HG03045 (cell line): ENCODE data around the gene SNCAIP.
A peak's percentile ranks its signal among the peaks of the same experiment; 100 is the strongest.

ENCODE experiments used
- ATAC-seq: cut with Tn5 transposase; IDR thresholded peaks from one replicate; pipeline ENCODE4 v1.9.1; 2021; ENCODE audit warnings: mild to moderate bottlenecking, moderate library complexity; ENCODE audit not compliant: unreplicated experiment

The SNCAIP gene

DNA sequence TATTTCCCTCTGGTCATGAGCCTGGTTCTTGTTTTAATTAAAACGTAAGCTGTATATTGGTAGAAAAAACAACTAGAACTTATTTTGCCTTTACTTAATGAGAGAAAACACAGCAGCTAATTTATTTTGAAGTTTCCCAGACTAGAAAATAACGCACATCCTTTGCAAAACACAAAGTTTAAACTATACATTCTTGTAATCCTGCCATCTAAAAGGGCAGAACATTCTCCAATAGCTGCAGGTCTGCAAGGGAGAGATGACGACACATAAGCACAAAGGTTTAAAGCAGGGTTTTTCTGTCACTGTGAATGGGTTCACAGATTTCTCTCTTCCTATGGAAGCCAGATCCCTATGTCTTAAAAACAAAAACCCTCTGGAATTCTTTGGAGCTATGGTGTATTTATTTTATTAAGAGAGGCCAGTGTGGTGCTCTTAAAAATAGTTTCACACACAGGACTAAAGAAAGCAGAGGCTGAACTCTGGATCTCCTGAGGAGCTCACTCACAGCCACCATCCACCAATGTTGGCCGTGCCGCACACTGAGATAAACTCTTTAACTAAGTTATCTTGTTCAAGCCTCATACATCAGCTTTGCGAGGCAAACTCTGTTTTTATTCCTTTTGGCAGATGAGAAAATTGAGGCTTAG, 82.4 kb downstream of the SNCAIP start:
- ATAC-seq: no peak

DNA sequence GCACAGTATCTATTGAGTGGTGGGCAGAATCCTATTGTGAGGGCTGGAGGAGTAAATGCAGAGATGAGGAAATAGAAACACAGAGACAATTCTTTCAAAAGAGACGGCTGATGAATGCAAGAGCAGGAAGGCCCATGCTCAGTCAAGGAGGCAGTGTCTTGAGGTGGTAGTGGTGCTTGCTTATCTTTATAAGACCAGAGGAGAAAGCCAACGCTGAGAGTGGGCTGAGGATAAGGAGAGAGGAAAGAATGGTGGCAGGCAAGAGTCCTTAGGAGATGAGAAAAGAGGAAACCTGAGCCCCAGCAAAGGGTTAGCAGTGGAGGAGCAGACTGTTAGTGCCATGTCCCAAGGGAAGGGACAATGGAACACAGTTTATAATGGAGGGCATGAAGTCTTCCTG, 86.0 kb downstream of the SNCAIP start:
- ATAC-seq: no peak

DNA sequence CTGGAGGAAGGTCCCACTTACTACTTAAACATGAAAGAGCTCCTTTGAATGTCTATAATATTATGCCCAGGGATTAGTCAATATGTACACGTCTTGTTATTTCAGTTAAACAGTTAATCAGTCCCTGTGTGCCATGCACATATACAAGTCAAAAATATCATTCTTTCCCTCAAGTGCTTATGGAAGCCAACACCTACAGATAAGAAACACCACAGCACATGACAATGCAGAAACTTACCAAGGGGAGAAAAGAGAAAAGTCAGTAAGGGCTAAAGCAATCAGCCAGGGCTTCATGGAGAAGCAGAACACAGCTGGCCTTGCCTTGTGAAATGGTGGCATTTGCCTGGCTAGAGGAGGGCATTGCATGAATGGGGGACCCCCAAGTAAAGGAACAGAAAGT, 88.3 kb downstream of the SNCAIP start:
- no peak for ATAC-seq

DNA sequence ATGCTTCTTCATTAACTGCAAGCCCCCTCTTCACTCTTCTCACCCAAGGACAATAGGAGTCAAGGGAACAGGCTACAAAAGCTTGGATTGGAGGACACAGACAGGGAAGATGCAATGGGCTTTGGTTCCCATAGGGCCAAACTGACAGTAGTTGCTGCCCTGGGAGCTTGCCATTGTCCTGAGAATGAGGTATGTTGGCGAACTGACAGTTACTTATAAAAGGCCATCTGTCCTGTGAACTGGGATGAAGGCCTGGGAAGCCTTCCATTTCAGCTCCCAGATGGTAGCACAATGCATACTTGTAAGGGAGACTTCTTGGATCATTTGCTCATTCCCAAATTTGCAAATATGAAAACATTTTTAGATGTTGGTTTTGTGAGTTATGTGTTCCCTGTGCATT, 88.9 kb downstream of the SNCAIP start:
- ATAC-seq: no peak

DNA sequence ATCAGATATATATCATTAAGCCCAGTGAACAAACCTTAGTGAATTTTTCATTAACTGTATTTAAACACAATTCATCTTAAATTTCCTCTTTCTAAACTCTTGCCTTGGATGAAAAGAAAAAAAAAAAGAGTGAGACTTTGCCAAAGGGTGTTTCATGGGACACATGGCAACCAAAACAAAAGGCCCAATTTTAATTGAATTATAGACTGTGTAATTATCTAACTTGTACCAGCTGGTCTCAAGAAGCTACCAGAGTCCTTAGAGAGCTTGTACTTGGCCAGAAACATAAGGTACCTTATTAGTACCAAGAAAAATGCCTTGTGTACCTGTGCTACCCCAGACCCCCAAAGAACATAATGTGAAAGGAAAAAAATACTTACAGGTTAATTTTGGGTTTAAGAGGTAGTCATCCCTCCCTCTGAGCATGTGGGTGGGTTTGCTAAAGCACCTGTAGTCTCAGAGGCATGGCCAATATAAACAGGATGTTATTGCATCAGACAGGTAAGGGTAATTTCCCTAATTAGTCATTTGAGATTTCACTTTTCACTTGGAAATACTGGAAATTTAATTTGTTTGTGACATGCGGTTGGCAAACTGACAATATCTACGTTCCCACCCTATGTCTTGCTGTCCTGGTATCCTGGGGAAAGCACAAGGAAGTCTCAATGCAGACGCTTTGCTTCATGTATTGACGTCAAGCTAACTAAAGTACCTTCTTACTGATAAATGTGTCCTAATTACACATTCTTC, 90.1 kb downstream of the SNCAIP start:
- ATAC-seq: no peak

DNA sequence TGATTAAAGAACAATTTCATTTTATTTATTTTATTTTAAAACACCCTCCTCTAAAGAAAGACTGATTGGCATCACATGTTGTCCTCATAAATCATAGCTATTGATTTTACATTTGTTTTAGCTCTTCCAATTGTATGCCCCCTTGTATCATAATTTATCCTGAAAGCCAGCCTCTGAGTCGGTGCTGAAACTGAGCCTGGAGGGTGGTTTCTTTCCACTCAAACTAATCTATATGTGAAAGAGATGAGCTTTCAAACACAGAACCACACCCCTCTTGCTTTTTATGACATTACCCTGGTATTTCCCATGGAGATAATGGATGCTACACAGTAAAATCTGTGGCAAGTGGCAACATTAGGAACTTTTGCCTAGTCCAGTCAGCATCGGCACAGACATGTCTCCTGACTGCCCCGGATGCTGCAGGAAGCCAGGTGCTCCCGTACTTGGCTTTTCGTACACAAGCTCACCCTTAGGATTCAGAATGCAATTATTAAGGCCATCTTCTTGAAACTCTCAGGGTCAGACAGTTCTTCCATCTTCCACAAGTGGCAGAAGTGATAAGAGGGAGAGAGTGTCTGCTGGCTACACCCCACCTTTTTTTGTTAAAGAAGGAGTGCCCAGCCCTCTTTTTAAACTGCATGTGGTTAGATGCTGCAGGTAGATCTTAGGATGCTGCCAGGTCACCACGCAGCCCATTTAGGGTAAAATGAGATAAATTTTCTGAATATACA, 91.1 kb downstream of the SNCAIP start:
- no peak for ATAC-seq

DNA sequence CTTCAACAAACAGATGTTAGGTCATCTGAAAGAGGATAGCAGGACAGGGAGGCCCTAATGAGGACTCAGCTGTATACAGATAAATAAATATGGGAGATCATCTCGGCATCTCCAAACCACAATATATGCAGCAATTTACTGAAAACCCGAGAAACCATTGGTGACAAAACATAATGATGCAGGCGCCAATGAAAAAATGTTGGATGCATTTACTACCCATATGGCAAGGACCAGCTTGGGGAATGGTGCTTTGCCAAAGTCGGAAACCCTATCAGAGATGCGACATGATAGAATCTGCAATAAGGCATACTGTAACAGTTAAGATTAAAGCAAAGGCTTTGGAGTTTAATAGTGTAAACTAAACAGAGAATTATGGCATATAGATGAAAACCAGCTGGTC, 92.0 kb downstream of the SNCAIP start:
- ATAC-seq: no peak

DNA sequence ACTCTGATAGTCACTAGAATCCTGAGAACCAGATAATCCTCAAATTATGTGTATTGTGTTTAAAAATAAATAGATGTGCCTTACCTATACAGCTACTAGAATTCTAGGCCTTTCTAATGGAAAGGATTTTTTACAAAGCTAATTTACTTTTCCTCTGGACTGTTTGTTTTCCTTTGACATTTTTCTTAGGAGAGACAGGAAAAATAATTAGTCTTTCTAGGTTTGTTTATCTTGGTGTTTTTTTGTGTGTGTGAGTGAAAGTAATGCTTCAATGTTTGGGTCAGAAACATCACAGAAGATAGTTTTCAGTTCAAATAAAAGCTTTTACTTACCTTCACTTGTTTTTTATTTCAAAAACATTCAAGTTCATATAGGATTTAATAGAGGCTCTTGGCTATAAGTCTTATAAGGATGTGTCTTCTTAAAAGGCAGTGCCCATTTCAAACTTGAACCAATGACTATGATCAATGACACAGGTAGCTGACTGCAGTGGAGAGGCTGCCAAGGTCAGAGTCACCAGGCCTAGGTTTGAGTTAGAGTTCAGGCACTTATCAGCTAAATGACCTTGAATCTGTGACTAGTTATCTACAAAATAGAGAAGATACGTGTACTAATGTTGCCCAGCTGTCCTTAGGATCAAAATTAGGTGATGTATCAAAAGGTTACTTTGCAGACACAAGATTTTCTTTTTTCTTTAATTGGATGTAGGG, 92.8 kb downstream of the SNCAIP start:
- no peak for ATAC-seq

DNA sequence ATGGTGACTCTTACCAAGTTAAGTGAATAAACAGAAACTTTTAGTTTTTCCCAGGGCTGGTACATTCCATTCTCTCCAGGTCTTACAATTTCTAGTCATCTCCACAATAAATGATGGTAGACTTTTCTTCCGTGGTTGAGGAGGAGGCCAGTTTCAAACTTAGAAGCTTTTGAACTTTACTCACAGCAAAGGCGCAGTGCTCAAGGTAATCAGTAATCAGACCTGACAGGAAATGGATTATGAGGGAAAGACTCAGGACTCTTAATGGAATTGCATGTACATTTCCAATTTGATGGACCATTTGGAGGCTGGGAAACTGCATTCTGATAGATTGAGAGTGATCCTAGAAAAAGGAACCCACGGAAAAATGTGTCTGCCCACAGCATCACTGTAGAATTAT, 93.7 kb downstream of the SNCAIP start:
- ATAC-seq: no peak

DNA sequence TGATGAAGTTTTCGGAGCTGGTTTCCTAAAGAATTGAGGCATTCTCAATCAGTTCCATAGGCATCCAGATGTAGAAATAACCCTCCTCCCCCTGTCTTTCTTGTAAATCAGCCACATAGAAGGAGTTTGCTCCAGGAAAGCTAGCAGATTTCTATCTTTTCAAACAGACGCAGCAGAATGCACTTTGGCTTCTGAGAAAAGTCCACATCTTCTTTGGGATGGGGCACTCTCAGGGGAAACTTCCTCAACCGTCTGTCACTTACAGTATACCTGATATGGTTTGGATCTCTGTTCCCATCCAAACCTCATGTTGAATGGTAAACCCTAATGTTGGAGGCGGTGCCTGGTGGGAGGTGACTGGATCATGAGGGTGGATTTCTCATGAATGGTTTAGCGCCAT, 94.1 kb downstream of the SNCAIP start:
- ATAC-seq: no peak

DNA sequence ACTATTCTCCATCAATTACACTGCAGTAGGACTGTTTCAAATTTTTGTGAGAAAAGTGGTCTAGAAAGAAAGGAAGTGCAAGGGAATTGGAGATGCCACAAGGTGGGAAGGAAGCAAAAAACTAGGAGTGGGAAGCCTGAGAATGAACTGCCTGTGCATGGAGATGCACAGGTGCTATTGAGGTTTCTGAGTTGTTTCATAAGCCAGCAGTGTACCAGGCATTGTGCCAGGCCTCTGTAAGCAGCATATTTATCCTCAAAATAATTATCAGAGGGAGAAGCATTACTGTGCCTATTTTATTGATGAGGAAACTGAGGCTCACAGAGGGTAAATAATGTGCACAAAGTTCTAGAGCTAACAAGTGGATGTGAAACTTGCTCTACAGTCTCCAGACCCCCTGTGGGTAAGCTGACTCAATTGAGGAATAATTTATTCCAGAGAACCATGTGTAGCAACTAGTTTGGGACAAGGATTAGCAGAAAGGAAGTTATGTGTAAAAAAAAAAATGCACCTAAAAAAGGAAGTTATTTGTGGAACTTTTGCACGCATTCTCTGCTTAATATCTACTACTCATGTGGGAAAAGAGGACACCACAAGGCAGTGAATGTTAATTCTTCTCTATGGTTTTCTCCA, 96.7 kb downstream of the SNCAIP start:
- ATAC-seq: no peak

DNA sequence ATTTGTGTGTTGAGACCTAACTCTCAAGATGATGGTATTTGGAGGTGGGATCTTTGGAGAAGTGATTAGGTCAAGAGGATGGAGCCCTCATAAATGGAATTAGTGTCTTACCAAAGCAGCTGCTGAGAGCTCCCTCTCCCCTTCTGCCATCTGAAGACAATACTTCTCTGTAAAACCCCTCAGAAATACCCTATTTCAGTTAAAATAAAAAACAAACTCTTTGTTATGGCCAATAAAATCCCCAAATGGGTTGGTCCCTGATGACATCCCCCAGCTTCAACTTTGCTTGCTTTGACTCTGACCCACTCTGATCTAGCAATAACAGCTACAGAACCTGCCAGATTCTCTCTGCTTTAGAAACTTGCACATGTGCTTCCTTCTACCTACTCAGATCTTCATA, 100.9 kb downstream of the SNCAIP start:
- ATAC-seq: peak; percentile 44

DNA sequence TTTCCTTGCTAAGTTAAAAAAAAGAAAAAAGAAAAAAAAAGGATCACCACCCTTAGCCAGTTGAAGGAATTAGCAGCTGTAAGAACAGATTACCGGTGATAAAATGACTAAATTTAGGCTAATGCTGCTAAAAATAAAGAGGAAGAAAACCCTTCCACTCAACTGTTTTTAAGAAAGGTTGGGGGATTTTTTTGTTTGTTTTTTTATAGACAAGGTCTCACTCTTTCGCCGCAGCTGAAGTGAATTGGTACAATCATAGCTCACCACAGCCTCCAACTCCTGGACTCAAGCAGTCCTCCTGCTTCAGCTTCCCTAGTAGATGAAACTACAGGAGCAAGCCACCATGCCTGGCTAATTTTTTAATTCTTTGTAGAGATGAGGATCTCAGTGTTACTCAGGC, 101.7 kb downstream of the SNCAIP start:
- ATAC-seq: no peak

DNA sequence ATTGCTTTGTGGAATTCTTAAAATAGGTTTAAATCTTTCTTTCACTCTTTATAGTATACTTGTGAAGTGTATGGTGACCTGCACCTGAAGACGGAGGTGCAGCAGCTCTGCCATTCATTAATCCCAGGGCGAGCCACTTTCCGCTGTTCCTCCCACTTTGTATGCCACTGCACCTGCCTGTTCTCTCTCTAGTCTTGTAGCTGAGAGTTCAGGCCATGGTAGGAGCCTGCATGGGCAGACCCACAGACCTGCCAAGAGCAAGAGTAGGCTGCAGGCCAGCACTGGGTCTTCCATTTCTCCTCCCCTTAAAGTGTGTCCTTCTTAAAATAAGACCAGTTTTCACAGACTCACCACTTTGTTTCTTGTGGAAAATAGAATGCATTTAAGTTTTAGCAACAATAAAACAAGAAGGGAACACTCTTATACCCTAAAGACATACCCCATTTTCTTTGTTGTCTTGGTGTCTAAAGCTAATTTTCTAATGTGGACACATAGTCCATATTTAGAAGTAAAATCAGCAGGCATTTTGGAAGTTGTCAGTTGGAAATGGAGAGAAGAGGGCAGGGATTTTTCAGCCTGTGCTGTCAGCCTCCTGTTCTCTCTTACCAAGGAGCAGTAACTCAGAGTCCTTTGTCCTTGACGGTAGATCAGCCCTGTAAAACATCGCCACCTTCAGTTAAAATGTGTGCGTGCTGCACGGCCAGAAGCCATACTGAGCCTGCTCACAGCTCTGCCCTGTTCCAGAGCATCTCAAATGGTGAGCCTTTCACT, 103.2 kb downstream of the SNCAIP start:
- ATAC-seq: peak; percentile 72

DNA sequence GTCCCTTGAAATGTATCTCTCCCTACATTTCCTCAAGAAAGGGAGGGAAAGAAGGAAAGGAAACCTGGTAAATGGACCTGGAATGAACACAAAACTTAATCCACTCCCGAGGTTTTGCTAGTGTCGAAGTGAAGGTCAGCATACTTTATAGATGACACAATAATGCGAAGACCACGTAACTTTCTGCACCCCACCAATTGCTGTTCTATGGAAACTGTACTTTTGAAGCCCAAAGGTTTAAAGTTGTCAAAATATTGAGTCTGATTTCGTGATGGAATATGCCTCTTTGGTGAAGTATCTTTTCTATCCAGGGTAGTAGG, 103.7 kb downstream of the SNCAIP start:
- no peak for ATAC-seq

DNA sequence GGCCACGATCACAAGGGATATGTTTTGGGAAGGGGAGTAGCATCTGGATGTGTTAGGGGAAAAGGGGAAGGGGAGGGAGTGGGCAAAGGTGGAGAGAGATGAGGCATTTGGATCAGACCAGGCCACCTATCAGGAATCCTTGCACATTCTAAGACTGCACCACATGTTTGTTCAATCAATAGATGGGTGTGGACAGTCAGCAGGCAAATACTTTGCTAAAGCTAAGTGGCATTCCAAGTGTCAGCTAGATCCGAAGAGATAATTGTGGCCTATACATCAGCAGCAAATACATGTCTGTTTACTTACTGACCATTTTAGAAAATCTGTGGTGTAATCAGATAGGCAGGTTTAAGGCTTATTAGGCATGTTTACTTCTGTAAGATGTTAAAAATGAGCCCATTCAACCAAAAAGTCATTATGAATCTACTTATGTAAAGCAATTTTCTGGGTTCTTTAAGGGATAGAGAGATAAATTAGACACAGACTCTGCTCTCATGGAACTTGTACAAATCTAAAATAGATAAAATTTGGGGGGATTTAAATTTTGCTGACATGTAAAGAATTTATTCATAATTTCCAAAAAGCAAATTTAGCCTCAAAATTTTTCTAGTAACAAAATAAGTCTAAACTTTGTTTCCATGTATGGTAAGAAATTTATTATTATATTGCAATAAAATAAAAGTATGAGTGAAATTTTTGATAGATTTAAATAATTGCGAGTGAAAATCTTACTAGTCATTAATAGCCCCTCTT, 107.3 kb downstream of the SNCAIP start:
- no peak for ATAC-seq

DNA sequence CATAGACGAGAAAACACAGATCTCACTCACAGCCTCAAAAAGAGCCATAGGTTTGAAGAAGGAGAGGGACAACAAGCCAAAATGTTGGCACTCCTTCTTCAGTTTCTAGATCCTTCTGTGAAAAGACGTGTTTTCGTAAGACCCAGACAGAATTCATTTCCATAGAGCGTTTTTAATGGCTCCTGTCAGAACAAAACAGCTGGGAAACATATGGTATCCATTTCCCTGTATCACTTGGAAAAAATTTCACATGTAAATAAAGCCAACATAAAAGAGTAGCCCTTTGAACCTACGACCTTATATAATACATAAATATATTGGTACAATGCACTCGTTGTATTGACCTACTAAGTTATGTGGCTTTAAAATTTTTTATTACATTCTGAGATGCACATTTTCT, 108.1 kb downstream of the SNCAIP start:
- ATAC-seq: no peak

DNA sequence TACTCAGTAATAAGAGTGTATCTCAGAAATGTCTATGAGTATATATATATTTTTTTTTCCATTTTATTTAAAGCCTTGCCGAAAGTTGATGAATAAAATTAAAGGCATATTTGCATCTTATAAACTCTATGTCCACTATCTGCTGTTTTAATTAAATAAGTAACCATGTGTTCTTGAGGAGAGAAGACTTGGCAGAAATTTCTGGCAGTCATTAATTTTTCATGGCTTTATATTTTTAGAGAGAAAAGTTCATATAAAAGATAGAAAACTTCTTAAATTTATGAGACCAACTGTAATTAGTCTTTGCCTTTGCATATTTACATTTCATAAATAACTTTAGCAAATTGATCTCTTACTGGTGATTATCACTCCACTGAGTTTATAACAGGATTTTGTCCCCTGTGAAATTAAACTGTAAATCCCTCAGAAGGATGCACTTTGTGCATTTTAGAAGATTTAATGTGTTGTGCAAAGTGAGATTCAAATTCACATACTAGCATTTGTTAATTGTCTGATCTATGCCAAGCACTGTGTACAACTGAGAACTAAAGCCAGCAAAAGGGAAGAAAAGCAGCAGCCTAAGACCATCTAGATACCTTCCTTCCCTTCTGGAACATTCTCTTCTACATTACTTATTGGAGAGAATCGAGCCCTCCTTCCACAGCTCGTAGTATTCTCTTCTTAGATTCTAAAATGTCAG, 108.7 kb downstream of the SNCAIP start:
- ATAC-seq: no peak
